Activated naive CD8-positive, alpha-beta T cell treated with anti-CD3 and anti-CD28 coated beads, Interleukin-2, amount 50 U/mL, for 16 hours (primary cell): ENCODE data around the gene MALRD1.

Experiments
- DNase-seq: peaks from one replicate; pipeline ENCODE4 v3.0.0-alpha.2; 2020; ENCODE audit warnings: low read depth, low spot score

The MALRD1 gene

DNA sequence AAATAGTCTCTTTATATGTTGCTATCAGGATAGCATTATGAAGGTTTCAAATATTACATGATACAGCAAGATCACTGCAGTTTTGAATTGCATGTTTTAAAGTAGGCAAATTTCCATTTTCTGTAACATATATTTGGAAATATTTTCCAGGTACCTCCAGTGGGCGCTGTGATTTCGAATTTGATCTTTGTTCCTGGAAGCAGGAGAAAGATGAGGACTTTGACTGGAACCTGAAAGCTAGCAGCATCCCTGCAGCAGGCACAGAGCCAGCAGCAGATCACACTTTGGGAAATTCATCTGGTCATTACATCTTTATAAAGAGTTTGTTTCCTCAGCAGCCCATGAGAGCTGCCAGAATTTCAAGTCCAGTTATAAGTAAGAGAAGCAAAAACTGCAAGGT lies 299.0 kb downstream of the MALRD1 start:
- no peak for DNase-seq

- no peak for DNase-seq
Measured at GRCh38 chr10:19367176-19367575, 318.6 kb downstream of the MALRD1 start.

GRCh38 chr10:19373988-19374387 lies 325.4 kb downstream of the MALRD1 start:
- DNase-seq: no peak

- no peak for DNase-seq
Measured at GRCh38 chr10:19385846-19386450, 337.3 kb downstream of the MALRD1 start.

DNA sequence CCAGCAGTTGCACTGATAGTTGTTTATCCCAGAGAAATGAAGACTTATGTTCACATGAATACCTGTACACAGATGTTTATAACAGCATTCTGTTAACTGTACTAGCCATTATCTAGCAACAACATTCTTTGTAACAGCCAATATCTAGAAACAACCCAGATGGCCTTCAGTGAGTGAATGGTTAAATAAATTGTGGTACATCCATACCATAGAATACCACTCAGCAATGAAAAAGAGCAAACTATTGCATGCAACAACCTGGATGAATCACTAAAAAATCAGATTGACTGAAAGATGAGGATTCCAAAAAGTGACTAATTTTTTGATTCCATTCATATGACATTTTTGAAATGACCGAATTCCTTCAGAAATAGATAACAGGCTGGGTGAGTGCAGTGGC lies 360.3 kb downstream of the MALRD1 start:
- no peak for DNase-seq

GRCh38 chr10:19411119-19411518 lies 362.5 kb downstream of the MALRD1 start:
- DNase-seq: no peak

- DNase-seq: no peak
Measured at GRCh38 chr10:19412531-19412930, 363.9 kb downstream of the MALRD1 start.

GRCh38 chr10:19416164-19416563 lies 367.6 kb downstream of the MALRD1 start:
- no peak for DNase-seq

DNA sequence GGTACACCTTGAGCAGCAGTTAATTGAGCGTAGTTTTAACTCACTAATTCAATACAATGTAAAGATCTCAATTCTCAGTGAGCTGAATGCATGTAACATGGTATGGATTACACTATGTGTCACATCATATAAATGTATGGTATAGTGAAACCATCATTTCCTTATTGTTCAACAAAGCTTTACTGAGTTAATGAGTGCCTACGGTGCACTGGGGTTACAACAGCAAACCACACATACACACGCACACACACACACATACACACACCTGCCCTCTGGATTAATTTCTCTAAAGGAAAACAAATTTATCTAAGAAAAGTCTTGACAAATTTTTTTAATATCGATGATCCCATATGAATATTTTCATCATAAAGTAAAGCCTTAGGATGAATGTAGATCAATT lies 369.1 kb downstream of the MALRD1 start:
- no peak for DNase-seq

DNA sequence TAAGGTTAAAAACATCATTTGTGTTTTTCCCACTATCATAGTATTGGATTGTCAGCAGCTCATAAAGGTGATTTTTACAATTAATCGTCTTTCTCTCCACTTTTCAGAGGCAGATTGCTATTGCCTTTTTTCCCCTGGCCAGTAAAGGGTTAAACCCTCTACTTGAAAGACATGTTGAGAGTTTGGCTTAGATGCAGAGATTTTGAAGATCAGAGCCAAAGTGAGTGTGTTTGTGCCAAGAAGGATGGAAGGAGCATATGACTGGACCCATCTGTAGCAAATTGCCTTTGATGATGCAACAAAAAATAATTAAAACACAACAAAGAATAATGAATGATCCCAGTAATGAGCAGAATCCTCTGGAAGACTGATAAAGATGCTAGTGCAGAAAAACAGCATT lies 373.1 kb downstream of the MALRD1 start:
- no peak for DNase-seq

GRCh38 chr10:19426034-19426433 lies 377.4 kb downstream of the MALRD1 start:
- no peak for DNase-seq

DNA sequence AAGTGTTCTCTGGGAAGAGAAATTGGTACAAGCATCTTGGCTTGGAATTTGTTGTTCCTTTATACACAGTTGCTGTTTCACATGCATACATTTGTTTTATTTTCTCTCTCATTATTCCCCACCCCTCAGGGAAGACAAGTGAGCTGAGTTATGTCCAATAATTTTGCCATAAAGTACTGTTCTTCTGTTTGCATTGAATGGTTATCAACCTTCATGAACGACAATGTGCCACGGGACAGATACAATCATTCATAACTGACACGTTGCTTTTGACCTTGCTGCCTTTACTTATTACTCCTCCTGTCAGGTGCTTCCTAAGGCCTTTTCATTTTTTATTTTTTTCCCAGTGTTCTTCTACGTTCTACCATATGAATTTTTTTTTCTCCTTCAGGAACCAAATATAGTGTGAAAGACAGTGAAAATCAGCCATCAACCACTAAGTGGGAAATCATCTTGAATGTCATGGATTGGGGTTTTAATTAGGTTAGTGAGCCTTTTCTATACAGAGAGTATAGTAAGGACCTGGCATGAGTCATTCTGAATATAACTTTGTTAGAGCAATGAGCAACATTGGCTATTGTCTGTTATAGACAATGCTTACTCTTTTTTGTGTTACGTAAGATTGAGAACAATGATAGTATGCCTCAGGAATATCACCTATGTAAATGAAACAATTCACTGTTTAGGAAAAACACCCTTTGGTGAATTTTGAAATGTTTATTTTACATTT lies 383.2 kb downstream of the MALRD1 start:
- no peak for DNase-seq

- DNase-seq: no peak
Measured at GRCh38 chr10:19449860-19450259, 401.3 kb downstream of the MALRD1 start.

DNA sequence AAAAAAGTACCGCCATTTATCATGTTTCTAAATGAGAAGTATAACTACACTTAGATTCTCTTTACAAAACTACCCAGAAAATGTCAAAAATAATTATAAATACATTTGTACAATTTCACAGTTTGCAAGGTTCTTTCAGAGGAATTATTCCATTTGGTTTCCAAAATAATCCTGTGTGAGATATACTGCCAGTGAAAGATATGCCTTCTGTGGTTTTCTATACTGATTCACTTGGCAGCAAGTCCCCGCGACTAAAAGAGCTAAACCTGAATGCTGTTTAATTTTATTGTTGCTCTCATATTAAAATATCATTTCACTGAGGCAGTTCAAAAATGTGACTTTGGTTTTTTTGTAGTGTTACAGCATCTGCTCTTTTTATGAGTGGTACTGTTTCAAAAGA lies 402.8 kb downstream of the MALRD1 start:
- no peak for DNase-seq

DNA sequence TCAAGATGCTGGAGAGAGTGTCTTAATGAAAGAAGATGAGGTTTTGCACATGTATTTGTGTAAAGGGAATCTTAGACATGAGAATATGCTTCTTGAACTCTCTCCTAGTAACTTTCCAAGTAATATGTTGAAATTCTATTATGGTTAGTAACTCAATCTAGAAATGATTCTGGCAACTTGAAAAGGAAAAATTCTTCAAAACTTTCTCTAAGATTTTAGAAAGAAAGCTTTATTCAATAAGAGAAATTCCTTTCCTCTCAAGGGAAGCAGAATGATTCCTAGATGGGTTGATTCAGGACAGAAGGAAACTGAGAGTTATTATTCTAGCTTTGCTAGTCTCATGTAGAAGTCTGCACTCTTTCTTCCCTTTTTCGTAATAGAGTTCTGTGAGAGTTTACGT lies 403.3 kb downstream of the MALRD1 start:
- DNase-seq: no peak

DNA sequence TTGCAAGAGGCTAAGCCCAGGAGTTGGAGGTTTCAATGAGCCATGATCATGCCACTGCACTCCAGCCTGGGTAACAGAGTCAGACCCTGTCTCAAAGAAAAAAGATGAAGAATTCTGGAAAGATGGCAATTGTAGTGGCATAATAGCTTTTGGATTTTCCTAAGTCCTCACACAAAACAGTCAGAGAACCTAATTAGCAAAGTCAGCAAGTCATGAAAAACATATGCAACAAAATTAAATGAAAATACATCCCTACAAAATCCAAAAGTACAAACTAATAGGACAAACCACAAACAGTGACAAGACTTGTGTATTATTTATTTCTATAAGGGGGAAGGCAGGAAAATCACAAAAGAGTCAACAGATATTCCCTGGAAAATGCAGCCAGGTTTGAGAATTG lies 405.4 kb downstream of the MALRD1 start:
- DNase-seq: no peak

DNA sequence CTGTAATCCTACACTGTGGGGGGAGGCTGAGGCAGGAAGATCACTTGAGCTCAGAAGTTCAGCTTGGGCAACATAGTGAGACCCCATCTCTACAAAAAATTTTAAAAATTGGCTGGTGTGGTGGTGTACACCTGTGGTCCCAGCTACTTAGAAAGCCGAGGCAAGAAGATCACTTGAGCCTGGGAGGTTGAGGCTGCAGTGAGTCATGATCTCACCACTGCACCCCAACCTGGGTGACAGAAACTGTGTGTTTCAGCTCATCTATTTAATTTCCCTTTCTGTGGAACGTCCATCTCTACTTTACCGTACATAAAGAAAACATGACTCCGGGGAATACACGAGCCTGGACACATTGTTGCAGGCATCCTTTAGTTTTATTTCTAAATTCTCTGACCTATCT lies 413.0 kb downstream of the MALRD1 start:
- DNase-seq: no peak

DNA sequence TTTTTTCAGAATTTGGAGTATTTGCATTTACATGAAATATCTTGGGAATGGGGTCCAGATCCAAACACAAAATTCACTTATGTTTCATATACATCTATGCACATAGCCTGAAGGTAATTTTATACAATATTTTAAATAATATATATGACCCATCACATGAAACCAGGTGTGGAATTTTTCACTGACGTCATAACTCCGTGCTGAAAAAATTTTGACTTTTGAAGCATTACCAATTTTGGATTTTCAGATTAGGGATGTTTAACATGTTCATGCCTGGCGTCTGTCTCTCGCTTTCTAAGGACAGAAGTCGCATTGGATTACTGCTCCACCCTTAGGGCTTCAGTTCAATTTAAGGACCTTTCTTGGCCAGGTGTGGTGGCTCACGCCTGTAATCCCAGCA lies 418.1 kb downstream of the MALRD1 start:
- no peak for DNase-seq

DNA sequence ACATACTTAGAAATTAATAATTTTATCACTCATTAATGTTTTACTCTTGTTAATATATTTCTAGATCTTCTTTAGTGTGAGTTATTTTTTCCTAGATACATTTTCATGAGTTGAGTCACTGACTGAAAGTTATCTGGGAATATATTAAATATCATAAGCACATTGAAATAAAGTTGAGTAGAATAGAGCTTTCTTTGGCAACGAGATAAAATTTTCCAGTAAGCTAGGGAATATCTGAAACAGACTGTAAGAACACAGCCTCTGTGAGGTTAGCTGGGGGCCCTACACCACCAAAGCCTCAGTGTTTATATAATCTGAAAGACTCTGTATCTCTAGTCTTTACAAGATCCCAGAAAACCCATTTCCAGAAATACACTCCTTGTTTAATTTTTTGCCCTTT lies 419.8 kb downstream of the MALRD1 start:
- no peak for DNase-seq

GRCh38 chr10:19469521-19469920 lies 420.9 kb downstream of the MALRD1 start:
- DNase-seq: no peak

DNA sequence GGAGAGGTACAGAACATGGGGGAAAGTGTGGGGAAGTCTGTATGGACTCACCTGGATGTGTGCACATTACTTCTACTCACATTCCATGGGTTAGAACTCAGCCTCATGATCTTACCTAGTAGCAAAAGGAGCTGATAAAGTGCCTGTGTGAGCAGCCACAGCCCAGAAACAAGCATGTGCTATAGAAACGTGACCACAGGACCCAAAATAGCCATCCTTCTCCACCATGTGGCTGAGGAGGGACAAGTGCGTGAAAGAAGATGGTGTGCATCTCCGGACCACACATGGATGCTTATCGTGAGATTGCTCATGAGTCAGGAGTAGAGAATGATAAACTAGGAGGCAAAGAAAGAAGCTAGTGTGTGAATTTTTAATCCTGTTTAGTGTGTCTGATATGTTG lies 431.3 kb downstream of the MALRD1 start:
- DNase-seq: no peak

DNA sequence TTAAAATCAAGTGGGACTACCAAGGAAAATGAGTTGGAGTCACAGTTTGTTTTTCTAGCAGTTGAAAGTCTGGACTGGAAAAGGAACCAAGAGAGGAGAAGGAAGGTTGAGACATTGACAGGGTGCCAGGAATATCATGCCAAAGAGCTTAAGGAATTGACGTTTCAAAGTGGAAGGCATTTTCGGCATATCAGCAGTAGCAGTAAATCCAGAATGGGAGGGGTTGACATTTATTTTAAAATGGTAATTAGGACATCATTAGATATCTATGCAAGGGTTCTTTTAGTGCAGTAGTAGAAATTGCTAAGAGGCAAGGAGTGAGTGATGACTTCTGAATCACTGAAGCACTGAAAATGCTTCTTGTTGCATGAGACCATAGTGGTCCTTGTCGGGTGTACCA lies 431.8 kb downstream of the MALRD1 start:
- no peak for DNase-seq

DNA sequence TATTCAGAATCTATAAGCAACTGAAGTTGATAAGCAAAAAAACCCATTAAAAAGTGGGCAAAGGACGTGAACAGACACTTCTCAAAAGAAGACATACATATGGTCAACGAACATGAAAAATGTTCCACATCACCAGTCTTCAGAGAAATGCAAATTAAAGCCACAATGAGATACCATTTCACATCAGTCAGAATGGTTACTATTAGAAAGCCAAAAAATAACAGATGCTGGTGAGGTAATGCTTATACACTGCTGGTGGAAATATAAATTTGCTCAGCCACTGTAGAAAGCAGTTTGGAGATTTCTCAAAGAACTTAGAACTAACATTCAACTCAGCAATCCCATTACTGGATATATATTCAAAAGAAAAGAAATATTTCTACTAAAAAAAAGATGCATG lies 434.8 kb downstream of the MALRD1 start:
- no peak for DNase-seq
